OCI-LY3 (cell line): ENCODE results near the gene ZKSCAN8.
"Not testable (repeated sequence)": the region's sequence is repeated elsewhere in the genome, so short reads cannot be mapped to it uniquely, and the experiment has no call there.

ENCODE experiments used
- CTCF ChIP-seq: fragments of 200-600, 300-600 bp; sonication (generic); IDR thresholded peaks from 2 replicates; pipeline ENCODE4 v1.5.1; 2014; ENCODE audit warnings: antibody characterized with exemption, low read length, low read depth
- EZH2phosphoT487 ChIP-seq: fragments of 200-600 bp; shearing (Covaris generic); IDR thresholded peaks from 2 replicates; pipeline ENCODE4 v1.6.1; 2018; ENCODE audit warnings: antibody characterized with exemption, mixed run types, low read depth

DNA sequence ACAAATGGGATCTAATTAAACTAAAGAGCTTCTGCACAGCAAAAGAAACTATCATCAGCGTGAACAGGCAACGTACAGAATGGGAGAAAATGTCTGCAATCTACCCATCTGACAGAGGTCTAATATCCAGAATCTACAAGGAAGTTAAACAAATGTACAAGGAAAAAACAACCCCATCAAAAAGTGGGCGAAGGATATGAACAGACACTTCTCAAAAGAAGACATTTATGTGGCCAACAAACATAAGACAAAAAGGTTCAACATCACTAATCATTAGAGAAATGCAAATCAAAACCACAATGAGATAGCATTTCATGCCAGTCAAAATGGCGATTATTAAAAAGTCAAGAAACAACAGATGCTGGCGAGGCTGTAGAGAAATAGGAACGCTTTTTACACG is 39.5 kb upstream of the ZKSCAN8 start:
- not testable (repeated sequence) for TF ChIP-seq CTCF, EZH2phosphoT487
